HG02678 (cell line): ENCODE measurements around the gene DDX1.
"Not testable (repeated sequence)": the region's sequence is repeated elsewhere in the genome, so short reads cannot be mapped to it uniquely, and the experiment has no call there.

ENCODE experiments used
- ATAC-seq: cut with Tn5 transposase; IDR thresholded peaks from one replicate; pipeline ENCODE4 v1.9.1; 2021; ENCODE audit warnings: mild to moderate bottlenecking, moderate library complexity; ENCODE audit not compliant: unreplicated experiment

DDX1 gene

DNA sequence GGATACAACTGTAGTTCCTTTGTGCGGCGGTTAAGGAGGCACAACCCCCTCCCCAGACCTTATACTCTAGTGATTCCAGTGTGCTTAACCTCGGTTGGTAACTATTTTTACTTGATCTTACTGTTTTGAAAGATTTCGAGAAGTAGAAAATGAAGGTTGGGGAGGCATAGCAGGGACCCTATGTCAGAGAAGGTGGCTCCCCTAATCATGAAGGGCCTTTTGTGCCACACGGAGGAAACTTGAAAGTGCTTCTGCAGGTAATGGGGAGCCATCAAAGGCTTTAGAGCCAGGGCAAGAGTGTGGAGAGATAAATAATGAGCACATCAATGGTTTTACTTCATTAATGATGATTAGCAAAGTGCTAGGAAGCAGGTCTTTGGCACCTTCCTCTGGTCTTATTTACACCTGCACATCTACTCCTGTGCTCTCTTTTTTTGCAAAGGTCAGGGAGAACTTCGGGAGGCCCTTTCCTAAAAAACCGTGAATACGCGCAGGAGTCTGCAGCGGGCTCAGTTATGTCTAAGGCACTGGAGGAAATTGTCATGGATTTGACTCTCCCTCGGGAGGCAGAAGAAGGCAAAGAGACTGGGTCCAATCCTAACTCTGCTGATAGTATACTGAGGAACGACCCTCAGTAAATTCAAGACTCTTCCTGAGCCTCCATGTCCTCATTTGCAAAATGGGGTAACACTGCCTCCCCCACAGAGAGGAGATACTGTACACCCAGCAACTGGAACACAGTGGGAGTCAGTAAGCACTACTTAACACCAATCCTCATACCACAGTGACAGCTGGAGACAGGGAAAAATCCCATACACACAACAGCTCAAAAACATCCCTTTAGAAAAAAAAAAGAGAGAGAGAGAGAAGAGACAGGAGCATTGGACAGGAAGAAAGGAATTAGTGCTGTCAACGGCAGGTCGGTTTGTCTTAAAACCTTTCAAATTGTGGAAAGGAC is 81.6 kb downstream of the DDX1 start:
- ATAC-seq, result no peak

DNA sequence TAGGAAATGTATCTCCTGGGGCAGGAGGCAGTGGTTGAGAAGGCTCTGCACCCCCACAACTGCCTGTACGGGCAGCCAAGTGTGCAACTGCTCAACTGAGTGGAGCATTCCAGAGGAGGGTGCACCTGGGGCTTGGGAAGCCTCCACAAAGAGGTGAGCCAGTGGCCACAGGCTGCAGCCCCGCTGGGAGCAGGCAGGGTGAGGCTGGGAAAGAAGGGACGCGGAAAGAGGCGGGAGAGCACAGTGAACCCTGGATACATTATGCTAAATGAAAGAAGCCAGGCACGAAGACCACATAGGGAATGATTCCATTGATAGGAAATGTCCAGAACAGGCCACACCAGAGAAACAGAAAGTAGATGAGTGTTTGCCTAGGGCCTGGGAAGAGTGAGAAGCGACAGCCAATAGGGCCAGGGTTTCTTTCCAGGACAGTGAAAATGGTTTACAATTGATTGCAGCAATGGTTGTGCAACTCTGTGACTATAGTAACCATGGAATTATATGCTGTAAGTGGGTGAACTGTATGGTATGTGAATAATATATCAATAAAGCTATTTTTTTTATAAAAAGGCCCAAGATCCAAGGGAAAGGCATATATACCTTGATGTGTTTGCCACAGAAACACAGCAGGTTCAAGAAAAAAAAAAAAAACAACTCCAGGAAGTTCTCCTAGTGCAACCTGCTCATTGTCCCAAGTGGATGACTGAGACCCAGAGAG is 82.4 kb downstream of the DDX1 start:
- no peak for ATAC-seq

DNA sequence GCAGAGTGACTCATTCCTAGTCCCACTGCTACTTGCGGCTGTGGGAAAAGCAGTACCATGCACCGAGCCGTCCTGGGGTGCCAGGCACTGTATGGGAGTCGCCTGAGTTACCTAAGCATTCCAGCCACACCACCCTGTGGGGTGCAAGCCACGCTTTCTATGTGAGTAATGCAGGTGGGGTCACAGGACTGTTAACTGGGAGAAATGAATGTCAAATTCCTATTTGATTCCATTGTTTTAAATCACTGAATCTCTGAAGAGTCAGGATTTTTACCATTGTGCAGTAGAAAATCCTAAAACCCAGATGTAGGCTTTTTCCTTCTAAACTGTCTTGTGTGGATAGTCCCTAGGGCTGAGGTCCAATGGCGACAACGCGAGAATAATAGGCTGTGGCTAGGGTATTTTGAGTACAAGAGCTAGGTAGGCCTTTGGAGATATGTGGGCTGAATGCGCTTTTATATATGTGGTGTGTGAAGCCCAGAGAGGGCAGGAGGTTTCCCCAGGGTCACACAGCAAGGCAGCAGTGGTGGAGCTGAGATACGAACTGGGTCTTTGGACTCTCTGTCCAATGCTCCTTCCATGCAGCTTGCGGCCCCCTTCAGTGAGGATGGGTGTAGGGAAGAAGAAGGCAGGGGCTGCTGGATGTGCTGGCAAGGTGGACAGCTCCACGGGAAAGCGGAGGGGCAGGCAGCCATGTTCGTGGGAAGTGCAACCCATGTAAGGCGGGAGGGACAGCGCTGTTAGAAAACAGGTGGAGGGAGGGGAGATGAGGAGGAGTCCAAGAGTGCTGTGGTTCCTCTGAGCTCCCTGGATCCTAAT is 83.2 kb downstream of the DDX1 start:
- ATAC-seq, result no peak

DNA sequence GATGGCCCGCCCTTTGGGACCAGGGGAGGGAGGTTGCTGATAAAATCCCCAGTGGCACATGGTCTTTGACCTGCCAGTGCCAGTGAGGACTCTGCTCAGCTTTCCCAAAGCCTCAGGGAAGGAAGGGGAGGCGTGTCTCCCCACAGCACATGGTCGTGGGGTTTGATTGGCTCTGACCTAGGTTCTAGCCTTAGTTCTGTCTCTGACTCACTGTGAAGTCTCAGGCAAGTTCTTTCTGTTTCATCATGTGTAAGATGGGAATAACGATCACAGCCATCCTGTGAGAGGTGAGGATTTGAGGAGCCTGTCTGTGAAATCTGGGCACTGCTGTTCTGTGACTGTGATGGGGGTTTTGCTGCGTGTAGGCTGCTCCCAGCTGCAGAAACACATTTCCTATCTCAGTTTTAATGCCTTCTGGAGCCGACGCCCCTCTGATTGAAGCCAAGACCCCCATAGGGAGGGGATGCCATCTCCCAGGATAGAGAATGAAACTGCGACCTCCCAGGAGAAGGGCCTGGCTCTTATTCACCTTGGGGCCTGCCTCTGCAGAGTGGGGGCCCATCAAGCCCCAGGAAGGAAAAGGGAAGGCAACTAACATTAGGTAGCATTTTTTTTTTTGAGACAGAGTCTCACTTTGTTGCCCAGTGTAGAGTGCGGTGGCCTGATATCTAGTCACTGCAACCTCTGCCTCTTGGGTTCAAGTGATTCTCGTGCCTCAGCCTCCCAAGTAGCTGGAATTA is 84.0 kb downstream of the DDX1 start:
- no peak for ATAC-seq

DNA sequence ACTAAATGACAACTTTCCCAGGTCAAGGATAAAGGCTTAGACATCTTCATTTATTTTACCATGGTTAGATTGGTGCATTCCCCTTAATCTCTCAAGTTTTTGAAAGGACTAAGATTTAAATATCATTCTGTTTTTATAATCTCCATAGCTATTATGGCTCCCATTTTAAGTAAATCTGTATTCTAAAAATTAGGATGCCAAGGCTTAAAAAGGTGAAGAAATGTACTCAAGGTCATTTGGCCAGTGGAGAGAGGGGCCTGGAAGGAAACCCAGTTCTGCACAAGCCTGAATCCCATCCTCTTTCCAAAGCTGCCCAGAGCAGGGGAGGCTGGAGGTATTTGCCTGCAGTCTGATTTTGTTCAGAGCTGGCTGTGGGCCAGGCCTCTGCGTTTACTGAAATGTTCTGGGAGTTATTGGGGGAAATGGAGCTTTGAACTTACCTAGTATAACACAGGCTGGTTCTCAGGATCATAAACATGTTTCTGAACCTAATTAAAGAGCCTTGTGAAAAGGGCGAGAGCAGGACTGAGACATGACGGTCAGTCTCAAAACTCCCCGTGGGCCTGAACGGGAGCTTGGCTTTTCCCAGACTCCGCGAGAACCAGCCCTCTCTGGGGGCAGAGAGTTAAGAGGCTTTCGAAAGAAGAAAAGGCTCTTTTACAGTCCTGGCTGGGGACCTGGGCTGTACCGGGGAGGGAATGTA is 85.6 kb downstream of the DDX1 start:
- no peak for ATAC-seq

DNA sequence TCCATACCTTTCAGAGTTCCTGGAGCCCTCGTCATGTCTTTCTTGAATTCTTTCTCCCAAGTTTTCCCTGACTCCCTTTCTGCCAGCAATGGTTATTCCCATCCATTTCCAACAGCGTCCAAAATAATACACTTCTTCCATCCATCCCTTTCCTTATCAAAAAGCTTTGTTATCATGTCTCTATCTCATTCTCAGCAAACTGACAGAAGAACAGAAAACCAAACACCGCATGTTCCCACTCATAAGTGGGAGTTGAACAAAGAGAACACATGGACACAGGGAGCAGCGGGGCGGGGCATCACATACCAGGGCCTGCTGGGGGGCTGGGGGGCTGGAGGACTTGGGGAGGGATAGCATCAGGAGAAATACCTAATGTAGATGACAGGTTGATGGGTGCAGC is 86.7 kb downstream of the DDX1 start:
- ATAC-seq, result no peak

DNA sequence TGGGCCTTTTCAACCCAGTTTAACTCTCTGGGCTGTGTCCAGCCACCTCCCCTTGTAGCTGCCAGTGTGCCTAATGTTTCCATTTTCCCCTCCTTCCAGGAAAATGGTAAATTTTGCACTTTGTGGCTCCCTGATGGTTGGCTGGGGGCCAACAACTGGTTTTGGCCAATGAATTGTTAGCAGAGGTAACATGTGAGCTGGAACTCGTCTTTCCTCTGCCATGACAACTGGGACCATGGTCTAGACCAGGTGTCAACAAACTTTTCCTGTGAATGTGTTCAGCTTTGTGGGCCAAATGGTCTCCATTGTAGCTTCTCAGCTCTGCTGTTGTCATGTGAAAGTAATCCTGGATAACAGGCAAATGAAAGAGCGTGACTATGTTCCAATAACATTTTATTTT is 87.2 kb downstream of the DDX1 start:
- ATAC-seq, result no peak

DNA sequence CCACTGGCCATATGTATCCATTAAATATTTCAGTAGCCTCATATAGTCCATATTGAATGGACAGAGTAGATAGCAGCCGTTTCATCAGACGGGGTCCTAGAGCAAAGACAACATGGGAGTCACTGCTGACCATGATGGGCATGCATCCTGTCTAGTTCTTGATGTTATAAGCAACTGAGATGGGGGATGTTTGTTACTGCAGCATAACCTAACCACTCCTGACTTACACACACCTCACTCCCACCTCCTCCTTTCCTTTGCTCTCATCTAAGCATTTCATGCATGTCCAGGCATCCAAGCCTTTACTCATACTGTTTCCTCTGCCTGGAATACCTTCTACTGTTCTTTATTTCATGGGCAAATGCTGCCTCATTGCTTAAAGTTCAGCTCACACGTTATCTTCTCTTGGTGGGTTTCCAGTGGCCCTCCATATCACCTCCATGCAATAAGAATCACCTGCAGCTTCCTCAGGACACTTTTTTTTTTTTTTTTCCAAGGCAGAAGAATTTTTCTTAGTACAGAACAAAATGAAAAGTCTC is 87.8 kb downstream of the DDX1 start:
- ATAC-seq, result no peak

DNA sequence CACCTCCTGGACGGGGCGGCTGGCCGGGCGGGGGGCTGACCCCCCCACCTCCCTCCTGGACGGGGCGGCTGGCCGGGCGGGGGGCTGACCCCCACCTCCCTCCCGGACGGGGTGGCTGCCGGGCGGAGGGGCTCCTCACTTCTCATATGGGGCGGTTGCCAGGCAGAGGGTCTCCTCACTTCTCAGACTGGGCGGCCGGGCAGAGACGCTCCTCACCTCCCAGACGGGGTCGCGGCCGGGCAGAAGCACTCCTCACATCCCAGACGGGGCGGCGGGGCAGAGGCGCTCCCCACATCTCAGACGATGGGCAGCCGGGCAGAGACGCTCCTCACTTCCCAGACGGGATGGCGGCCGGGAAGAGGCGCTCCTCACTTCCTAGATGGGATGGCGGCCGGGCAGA is 88.5 kb downstream of the DDX1 start:
- not testable (repeated sequence) for ATAC-seq
